ENCODE results near the gene ERBB4. TPM values are rescaled to one million over a fixed set of nuclear protein-coding genes. Genes with fewer than 3 reads are reported as not detected.

The ERBB4 gene
- total and polyA plus RNA-seq, 10 of the 15 experiments (the other 5 are each of a cell fraction or from before 2014, with no cell fraction given): under 0.01 to 0.23 (median 0.01) TPM; not detected in 4

DNA sequence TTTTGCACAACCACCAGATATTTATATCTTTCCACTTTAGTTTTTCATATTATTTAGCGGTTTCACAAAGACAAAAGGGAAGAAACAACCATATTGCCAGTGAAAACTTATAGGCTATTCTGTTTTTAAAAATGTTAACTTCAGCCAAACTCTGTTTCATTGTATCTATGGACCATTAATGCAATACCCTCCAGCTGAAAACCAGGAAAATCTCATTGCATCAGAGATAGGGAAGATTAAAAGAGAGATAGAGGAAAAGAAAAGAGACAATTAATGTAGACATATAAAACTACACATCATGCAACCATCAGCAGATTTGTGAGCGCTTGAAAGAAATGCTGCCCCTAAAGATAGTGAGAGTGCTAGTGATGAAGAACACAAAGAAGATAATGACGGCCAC is 970.2 kb downstream of the ERBB4 start:
- H4K20me1 ChIP-seq (ENCODE audit: control insufficient read depth, insufficient read depth): no peaks in the 10 kb centered on the region
- H2AFZ ChIP-seq (ENCODE audit: control insufficient read depth, low read depth, low read length): no peak overlapping the region
- ChIA-PET CTCF (no interaction called here), SMC1A (ENCODE audit: uncharacterized antibody, unreplicated experiment) (no interaction called here), POLR2A (no interaction called here), RAD21 (ENCODE audit: unreplicated experiment) (no interaction called here)
- intact Hi-C loops (cut with micrococcal nuclease; ENCODE audit: unreplicated experiment) (no loop called here), in situ Hi-C loops (cut with MboI) (no loop called here)
- H3K4me1 ChIP-seq (ENCODE audit: control insufficient read depth, insufficient read depth, low read length): no peaks in the 10 kb centered on the region
- H3K79me2 ChIP-seq (ENCODE audit: control insufficient read depth, insufficient read depth, low read length): no peaks in the 10 kb centered on the region
- H3K27ac ChIP-seq (ENCODE audit: control insufficient read depth, insufficient read depth): no peak overlapping the region
- no peak for FAIRE-seq
- no peak for TF ChIP-seq SRF (IDR thresholded peaks at IDR 0.05; ENCODE audit: low read depth in 2 of 2, low read length in 2 of 2)
- TF ChIP-seq POU2F2 (IDR thresholded peaks at IDR 0.05; ENCODE audit: borderline replicate concordance, low read depth, low read length): no peak
- no peak for TF ChIP-seq RUNX3 (IDR thresholded peaks at IDR 0.05; ENCODE audit: low read length)
- TF ChIP-seq SPI1 (IDR thresholded peaks at IDR 0.05; ENCODE audit: borderline replicate concordance, insufficient read depth, low read depth, low read length): no peak
- TF ChIP-seq, protein P1, sequence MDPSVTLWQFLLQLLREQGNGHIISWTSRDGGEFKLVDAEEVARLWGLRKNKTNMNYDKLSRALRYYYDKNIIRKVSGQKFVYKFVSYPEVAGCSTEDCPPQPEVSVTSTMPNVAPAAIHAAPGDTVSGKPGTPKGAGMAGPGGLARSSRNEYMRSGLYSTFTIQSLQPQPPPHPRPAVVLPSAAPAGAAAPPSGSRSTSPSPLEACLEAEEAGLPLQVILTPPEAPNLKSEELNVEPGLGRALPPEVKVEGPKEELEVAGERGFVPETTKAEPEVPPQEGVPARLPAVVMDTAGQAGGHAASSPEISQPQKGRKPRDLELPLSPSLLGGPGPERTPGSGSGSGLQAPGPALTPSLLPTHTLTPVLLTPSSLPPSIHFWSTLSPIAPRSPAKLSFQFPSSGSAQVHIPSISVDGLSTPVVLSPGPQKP (IDR thresholded peaks at IDR 0.05; ENCODE audit: low read depth, low read length): no peak
- ATAC-seq: no peak
- H3K36me3 ChIP-seq (ENCODE audit: control insufficient read depth in 2 of 2, insufficient read depth in 2 of 2, low read length in 1 of 2): no peaks in the 10 kb centered on the region
- H3K9ac ChIP-seq (ENCODE audit: control insufficient read depth, insufficient read depth, low read length): no peak overlapping the region
- no peaks in the 10 kb centered on the region for H3K27me3 ChIP-seq (replicated peaks in 1 of 2; ENCODE audit: control insufficient read depth in 2 of 2, insufficient read depth in 2 of 2, low read length in 1 of 2)
- BruUV-seq (replicated peaks): no TSS peak
- H3K4me3 ChIP-seq: no peak overlapping the region
- no peaks in the 10 kb centered on the region; the same call in 2 of the 3 replicates for H3K9me3 ChIP-seq (replicated peaks; ENCODE audit: control insufficient read depth, insufficient read depth, low read length)
- DNase-seq (ENCODE audit: low read depth, low spot score): no peak
- WGBS (ENCODE audit: insufficient coverage, insufficient replicate concordance, low lambda C conversion rate, missing lambda C conversion rate): 19% methylated on average over 3 of the region's 3 CpGs
- no peak overlapping the region for H3K4me2 ChIP-seq (ENCODE audit: control insufficient read depth, insufficient read depth)

DNA sequence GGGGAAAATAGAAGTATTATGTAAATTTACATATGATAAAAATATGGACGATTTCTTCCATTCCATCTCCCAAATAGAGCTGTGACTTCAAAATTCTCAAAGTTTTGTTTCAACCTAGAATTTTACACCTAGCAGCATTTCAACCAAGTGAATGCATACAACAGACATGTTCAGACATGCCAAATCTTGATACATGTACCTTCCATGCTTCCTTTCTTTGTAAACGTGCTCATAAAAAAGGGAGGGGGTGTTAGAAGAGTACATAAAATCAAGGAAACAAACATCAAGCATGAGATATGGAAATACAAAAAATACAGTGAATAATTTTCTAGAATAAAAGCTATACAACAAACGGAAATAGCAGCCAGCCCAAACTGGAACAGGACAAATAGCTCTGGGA is 974.2 kb downstream of the ERBB4 start:
- ChIA-PET RAD21 (ENCODE audit: unreplicated experiment) (no interaction called here), POLR2A (no interaction called here), CTCF (interaction anchor here (0.9 to 1.3 kb wide), 2 partner anchors 26 to 109 kb away, joined by 3 read pairs; no protein-coding TSS in a partner anchor), SMC1A (ENCODE audit: uncharacterized antibody, unreplicated experiment) (no interaction called here)
- BruUV-seq (replicated peaks): no TSS peak
- H3K27me3 ChIP-seq (replicated peaks in 1 of 2; ENCODE audit: control insufficient read depth in 2 of 2, insufficient read depth in 2 of 2, low read length in 1 of 2): no peaks in the 10 kb centered on the region
- H3K4me3 ChIP-seq: no peak overlapping the region
- no peaks in the 10 kb centered on the region for H3K4me1 ChIP-seq (ENCODE audit: control insufficient read depth, insufficient read depth, low read length)
- H3K36me3 ChIP-seq (ENCODE audit: control insufficient read depth in 2 of 2, insufficient read depth in 2 of 2, low read length in 1 of 2): no peaks in the 10 kb centered on the region
- no peaks in the 10 kb centered on the region for H3K79me2 ChIP-seq (ENCODE audit: control insufficient read depth, insufficient read depth, low read length)
- DNase-seq (ENCODE audit: low read depth, low spot score) (no peak), FAIRE-seq (no peak), ATAC-seq (no peak)
- no peaks in the 10 kb centered on the region for H4K20me1 ChIP-seq (ENCODE audit: control insufficient read depth, insufficient read depth)
- no peak overlapping the region for H2AFZ ChIP-seq (ENCODE audit: control insufficient read depth, low read depth, low read length)
- 1% methylated on average over 3 of the region's 3 CpGs for WGBS (ENCODE audit: insufficient coverage, insufficient replicate concordance, low lambda C conversion rate, missing lambda C conversion rate)
- H3K9me3 ChIP-seq (replicated peaks; ENCODE audit: control insufficient read depth, insufficient read depth, low read length): no peaks in the 10 kb centered on the region; the same call in 2 of the 3 replicates
- intact Hi-C loops (cut with micrococcal nuclease; ENCODE audit: unreplicated experiment) (no loop called here), in situ Hi-C loops (cut with MboI) (no loop called here)
- H3K9ac ChIP-seq (ENCODE audit: control insufficient read depth, insufficient read depth, low read length): no peak overlapping the region
- no peak overlapping the region for H3K27ac ChIP-seq (ENCODE audit: control insufficient read depth, insufficient read depth)
- no peak overlapping the region for H3K4me2 ChIP-seq (ENCODE audit: control insufficient read depth, insufficient read depth)
- TF ChIP-seq TCF3 (IDR thresholded peaks at IDR 0.05; ENCODE audit: borderline replicate concordance, insufficient read depth, low read depth, low read length) (no peak), ZSCAN29 (IDR thresholded peaks at IDR 0.05) (no peak), TCF7 (IDR thresholded peaks at IDR 0.05; ENCODE audit: borderline replicate concordance) (no peak), WRNIP1 (IDR thresholded peaks at IDR 0.05; ENCODE audit: borderline replicate concordance, low read depth, low read length) (no peak), MEF2A (IDR thresholded peaks at IDR 0.05; ENCODE audit: insufficient read depth, low read depth, low read length) (no peak), POLR2A (IDR thresholded peaks at IDR 0.05; ENCODE audit: low read depth, low read length) (no peak)
- TF ChIP-seq, protein P2, sequence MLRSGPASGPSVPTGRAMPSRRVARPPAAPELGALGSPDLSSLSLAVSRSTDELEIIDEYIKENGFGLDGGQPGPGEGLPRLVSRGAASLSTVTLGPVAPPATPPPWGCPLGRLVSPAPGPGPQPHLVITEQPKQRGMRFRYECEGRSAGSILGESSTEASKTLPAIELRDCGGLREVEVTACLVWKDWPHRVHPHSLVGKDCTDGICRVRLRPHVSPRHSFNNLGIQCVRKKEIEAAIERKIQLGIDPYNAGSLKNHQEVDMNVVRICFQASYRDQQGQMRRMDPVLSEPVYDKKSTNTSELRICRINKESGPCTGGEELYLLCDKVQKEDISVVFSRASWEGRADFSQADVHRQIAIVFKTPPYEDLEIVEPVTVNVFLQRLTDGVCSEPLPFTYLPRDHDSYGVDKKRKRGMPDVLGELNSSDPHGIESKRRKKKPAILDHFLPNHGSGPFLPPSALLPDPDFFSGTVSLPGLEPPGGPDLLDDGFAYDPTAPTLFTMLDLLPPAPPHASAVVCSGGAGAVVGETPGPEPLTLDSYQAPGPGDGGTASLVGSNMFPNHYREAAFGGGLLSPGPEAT (IDR thresholded peaks at IDR 0.05; ENCODE audit: low read depth): no peak
- TF ChIP-seq, protein P3, sequence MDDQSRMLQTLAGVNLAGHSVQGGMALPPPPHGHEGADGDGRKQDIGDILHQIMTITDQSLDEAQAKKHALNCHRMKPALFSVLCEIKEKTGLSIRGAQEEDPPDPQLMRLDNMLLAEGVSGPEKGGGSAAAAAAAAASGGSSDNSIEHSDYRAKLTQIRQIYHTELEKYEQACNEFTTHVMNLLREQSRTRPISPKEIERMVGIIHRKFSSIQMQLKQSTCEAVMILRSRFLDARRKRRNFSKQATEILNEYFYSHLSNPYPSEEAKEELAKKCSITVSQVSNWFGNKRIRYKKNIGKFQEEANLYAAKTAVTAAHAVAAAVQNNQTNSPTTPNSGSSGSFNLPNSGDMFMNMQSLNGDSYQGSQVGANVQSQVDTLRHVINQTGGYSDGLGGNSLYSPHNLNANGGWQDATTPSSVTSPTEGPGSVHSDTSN (IDR thresholded peaks at IDR 0.05; ENCODE audit: insufficient replicate concordance, low read depth, low read length): no peak
